ENCODE measurements around the gene FBLL1. TPM values are rescaled to one million over a fixed set of nuclear protein-coding genes. Genes with fewer than 3 reads are reported as not detected.
A peak's percentile ranks its signal among the peaks of the same experiment; 100 is the strongest.

FBLL1 gene
- polyA plus RNA-seq, 1 experiment: 0.11 TPM

DNA sequence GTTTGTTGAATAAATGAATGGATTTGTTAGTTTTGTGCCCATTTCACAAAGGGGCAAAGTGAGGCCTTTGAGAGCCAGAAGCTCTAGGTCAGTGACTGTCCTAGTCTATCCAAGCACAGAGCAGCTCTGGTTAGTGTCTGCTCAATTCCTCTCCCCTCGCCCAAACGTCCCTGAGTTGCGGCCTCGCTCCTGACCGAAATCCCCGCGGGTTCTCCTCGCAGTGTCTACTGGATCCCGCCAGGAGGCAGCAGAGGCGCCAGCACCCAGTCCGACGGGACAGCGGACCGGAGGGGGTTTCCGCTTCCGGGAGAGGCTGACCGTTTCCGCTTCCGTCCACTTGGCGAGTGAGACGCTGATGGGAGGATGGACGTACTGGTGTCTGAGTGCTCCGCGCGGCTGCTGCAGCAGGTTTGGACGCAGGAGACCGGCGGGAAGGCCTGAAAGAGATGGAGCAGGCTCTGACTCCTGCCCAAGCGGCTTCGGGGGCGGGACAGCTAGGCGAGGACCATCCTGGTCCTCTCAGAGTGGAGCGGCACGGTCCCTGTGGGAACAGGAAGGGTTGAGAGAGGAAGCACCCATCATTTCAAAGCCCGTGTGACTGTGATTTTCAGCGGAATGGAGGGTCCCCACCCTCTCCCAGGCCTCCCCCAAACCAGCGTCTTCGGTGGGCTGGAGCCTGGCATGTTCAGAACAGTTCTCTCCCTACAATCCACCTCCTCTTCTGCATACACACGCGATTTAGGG lies 42.8 kb upstream of the FBLL1 start, which contains the start of gene RARS1:
Gene RARS1, plus strand, starts transcription at position 336 of the 744 bp plus-strand sequence. Its CDS starts 28 bp downstream, at position 364.
- ChIA-PET POLR2A (interaction anchor here (0.8 to 1.0 kb wide), 2 partner anchors 9 to 14 kb away, joined by 3 to 4 read pairs; no protein-coding TSS in a partner anchor), CTCF (interaction anchor here (0.6 to 7.8 kb wide), 19 partner anchors 9 to 217 kb away, joined by 3 to 104 read pairs (median 4); partner anchors contain the start of gene WWC1)

GRCh38 chr5:168489059-168489458 lies 40.0 kb upstream of the FBLL1 start:
- no peak for DNase-seq (ENCODE audit: low read depth, low spot score)
- TF ChIP-seq, protein P1, sequence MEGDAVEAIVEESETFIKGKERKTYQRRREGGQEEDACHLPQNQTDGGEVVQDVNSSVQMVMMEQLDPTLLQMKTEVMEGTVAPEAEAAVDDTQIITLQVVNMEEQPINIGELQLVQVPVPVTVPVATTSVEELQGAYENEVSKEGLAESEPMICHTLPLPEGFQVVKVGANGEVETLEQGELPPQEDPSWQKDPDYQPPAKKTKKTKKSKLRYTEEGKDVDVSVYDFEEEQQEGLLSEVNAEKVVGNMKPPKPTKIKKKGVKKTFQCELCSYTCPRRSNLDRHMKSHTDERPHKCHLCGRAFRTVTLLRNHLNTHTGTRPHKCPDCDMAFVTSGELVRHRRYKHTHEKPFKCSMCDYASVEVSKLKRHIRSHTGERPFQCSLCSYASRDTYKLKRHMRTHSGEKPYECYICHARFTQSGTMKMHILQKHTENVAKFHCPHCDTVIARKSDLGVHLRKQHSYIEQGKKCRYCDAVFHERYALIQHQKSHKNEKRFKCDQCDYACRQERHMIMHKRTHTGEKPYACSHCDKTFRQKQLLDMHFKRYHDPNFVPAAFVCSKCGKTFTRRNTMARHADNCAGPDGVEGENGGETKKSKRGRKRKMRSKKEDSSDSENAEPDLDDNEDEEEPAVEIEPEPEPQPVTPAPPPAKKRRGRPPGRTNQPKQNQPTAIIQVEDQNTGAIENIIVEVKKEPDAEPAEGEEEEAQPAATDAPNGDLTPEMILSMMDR (IDR thresholded peaks at IDR 0.05; ENCODE audit: low read depth, low read length): no peak
- no peak overlapping the region for H3K27ac ChIP-seq (ENCODE audit: low read depth, low read length)
- POLR2A ChIA-PET: no interaction called here
- H3K9me3 ChIP-seq (ENCODE audit: control insufficient read depth, insufficient read depth, low read length): no peaks in the 10 kb centered on the region
- CTCF ChIA-PET: interaction anchor here (0.6 to 7.8 kb wide), 2 partner anchors 220 to 236 kb away, joined by 3 to 104 read pairs; no protein-coding TSS in a partner anchor
- H3K27me3 ChIP-seq (ENCODE audit: control insufficient read depth, insufficient read depth, low read length): no peaks in the 10 kb centered on the region
- no peak overlapping the region for H3K4me3 ChIP-seq (ENCODE audit: low read depth, low read length)

More for the DNA sequence above, 42.8 kb upstream of the FBLL1 start, which contains the start of gene RARS1:
- TF ChIP-seq, protein P1 (IDR thresholded peaks at IDR 0.05; ENCODE audit: low read depth, low read length): peak; percentile 98
- Histone ChIP-seq H3K27ac (ENCODE audit: low read depth, low read length) (peak within 1 kb of the TSS; percentile 57), H3K4me3 (ENCODE audit: low read depth, low read length) (peak within 1 kb of the TSS; percentile 76), H3K27me3 (ENCODE audit: control insufficient read depth, insufficient read depth, low read length) (no peaks in the 10 kb centered on the region), H3K9me3 (ENCODE audit: control insufficient read depth, insufficient read depth, low read length) (no peaks in the 10 kb centered on the region)
- peak; percentile 86 for DNase-seq (ENCODE audit: low read depth, low spot score)

DNA sequence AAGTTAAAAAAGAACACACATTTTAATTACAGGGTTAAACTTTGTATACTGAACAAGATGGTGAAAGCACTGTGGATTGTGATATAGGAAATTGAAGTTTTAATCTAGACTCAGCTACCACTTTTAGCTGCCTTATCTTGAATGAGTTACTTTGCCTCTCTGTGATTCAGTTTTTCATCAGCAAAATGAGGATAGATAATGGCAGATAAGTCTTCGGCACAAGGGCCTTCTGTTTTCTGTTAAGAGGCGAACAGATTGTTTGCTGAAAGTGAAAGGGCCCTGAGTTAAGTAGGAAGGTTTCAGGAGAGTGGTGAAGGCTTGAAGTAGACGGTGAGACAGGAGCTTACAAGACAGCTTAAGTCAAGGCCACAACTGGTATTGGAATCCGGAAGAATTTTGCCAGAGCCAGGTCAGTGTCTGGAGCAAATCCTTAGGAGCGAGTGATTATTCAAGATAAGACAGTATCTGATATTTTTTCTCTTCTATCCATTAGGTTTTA lies 35.0 kb upstream of the FBLL1 start:
- TF ChIP-seq, protein P1 (IDR thresholded peaks at IDR 0.05; ENCODE audit: low read depth, low read length): no peak
- ChIA-PET POLR2A (no interaction called here), CTCF (no interaction called here)
- H3K4me3 ChIP-seq (ENCODE audit: low read depth, low read length): no peak overlapping the region
- no peaks in the 10 kb centered on the region for H3K27me3 ChIP-seq (ENCODE audit: control insufficient read depth, insufficient read depth, low read length)
- no peak overlapping the region for H3K27ac ChIP-seq (ENCODE audit: low read depth, low read length)
- DNase-seq (ENCODE audit: low read depth, low spot score): no peak
- H3K9me3 ChIP-seq (ENCODE audit: control insufficient read depth, insufficient read depth, low read length): no peaks in the 10 kb centered on the region

DNA sequence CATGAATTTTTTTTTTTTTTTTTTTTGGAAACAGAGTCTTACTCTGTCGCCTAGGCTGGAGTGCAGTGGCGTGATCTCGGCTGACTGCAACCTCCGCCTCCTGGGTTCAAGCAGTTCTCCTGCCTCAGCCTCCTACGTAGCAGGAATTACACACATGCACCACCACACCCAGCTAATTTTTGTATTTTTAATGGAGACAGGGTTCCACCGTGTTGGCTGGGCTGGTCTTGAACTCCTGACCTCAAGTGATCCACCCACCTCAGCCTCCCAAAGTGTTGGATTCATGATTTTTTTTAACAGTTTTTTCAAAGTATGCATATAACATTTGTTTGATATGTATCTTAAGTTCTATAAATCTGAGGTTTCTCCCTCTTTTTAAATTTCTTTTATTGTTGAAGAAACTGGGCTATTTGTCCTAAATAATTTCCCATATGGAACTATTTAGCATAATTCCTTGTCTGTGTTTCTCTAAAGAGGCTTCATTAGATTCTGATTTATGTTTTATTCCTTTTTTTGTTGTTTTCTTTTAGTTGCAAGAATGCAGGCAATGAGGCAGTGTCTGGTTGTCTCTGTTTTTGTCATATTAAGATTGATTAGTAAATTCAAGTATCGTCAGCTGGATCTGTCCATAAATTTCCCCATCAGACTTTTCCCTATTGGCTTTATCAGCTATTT lies 26.4 kb upstream of the FBLL1 start:
- TF ChIP-seq, protein P1 (IDR thresholded peaks at IDR 0.05; ENCODE audit: low read depth, low read length): no peak
- Histone ChIP-seq H3K27ac (ENCODE audit: low read depth, low read length) (no peak overlapping the region), H3K4me3 (ENCODE audit: low read depth, low read length) (no peak overlapping the region), H3K27me3 (ENCODE audit: control insufficient read depth, insufficient read depth, low read length) (no peaks in the 10 kb centered on the region), H3K9me3 (ENCODE audit: control insufficient read depth, insufficient read depth, low read length) (no peaks in the 10 kb centered on the region)
- ChIA-PET POLR2A (no interaction called here), CTCF (no interaction called here)
- no peak for DNase-seq (ENCODE audit: low read depth, low spot score)

Data from AG04450 (cell line).